ENCODE measurements around the gene CHST15.
A peak's percentile ranks its signal among the peaks of the same experiment; 100 is the strongest.

The CHST15 gene

GRCh38 chr10:123998197-123999141, 94.9 kb downstream of the CHST15 start:
- DNase-seq (ENCODE audit: low read depth), result no peak

- peak; percentile 96 for DNase-seq (ENCODE audit: low read depth)
These were observed 95.8 kb downstream of the CHST15 start for GRCh38 chr10:123997486-123998196.

- DNase-seq (ENCODE audit: low read depth), result no peak
These were observed 96.4 kb downstream of the CHST15 start for GRCh38 chr10:123997013-123997412.

- no peak for DNase-seq (ENCODE audit: low read depth)
These were observed 97.1 kb downstream of the CHST15 start for GRCh38 chr10:123996302-123996701.

GRCh38 chr10:123995461-123996131, 97.8 kb downstream of the CHST15 start:
- peak; percentile 66 for DNase-seq (ENCODE audit: low read depth)

- DNase-seq (ENCODE audit: low read depth), result no peak
These were observed 98.3 kb downstream of the CHST15 start for GRCh38 chr10:123995082-123995460.

GRCh38 chr10:123994417-123995081, 98.8 kb downstream of the CHST15 start:
- peak; percentile 60 for DNase-seq (ENCODE audit: low read depth)

GRCh38 chr10:123993534-123994416, 99.6 kb downstream of the CHST15 start:
- DNase-seq (ENCODE audit: low read depth), result no peak

- DNase-seq (ENCODE audit: low read depth), result no peak
These were observed 101.5 kb downstream of the CHST15 start for GRCh38 chr10:123991611-123992570.

GRCh38 chr10:123990889-123991288, 102.5 kb downstream of the CHST15 start:
- no peak for DNase-seq (ENCODE audit: low read depth)

- no peak for DNase-seq (ENCODE audit: low read depth)
These were observed 104.7 kb downstream of the CHST15 start for GRCh38 chr10:123988694-123989093.

GRCh38 chr10:123986736-123987135, 106.7 kb downstream of the CHST15 start:
- no peak for DNase-seq (ENCODE audit: low read depth)

- DNase-seq (ENCODE audit: low read depth), result no peak
These were observed 119.0 kb downstream of the CHST15 start for GRCh38 chr10:123974406-123974805.

GRCh38 chr10:123972481-123973401, 120.7 kb downstream of the CHST15 start:
- DNase-seq (ENCODE audit: low read depth), result no peak

GRCh38 chr10:123970927-123971286, 122.5 kb downstream of the CHST15 start:
- no peak for DNase-seq (ENCODE audit: low read depth)

- DNase-seq (ENCODE audit: low read depth), result no peak
These were observed 123.0 kb downstream of the CHST15 start for GRCh38 chr10:123970207-123970926.

GRCh38 chr10:123967626-123968243, 125.7 kb downstream of the CHST15 start:
- DNase-seq (ENCODE audit: low read depth), result no peak

- no peak for DNase-seq (ENCODE audit: low read depth)
These were observed 126.5 kb downstream of the CHST15 start for GRCh38 chr10:123966896-123967231.
